Ishikawa (cell line): Measurements from ENCODE around the gene AGPAT3.

ENCODE experiments used
- CEBPB ChIP-seq: IDR thresholded peaks from 2 replicates; pipeline ENCODE4 v1.6.1; 2012
- CREB1 ChIP-seq: IDR thresholded peaks from 2 replicates; pipeline ENCODE4 v1.6.1; 2012; ENCODE audit warnings: low read depth
- EGR1 ChIP-seq: IDR thresholded peaks from 2 replicates; pipeline ENCODE4 v1.6.1; 2012
- EP300 ChIP-seq: IDR thresholded peaks from 2 replicates; pipeline ENCODE4 v1.6.1; 2012; ENCODE audit warnings: borderline replicate concordance
- FOXM1 ChIP-seq: IDR thresholded peaks from 2 replicates; pipeline ENCODE4 v1.6.1; 2012; ENCODE audit warnings: low read depth, borderline replicate concordance
- NFIC ChIP-seq: IDR thresholded peaks from 2 replicates; pipeline ENCODE4 v1.6.1; 2012
- RAD21 ChIP-seq: IDR thresholded peaks from 2 replicates; pipeline ENCODE4 v1.6.1; 2012; ENCODE audit warnings: low read depth
- TAF1 ChIP-seq: IDR thresholded peaks from 2 replicates; pipeline ENCODE4 v1.6.1; 2012; ENCODE audit warnings: low read depth, mild to moderate bottlenecking
- TCF12 ChIP-seq: IDR thresholded peaks from 2 replicates; pipeline ENCODE4 v1.6.1; 2012; ENCODE audit warnings: low read depth
- TEAD4 ChIP-seq: IDR thresholded peaks from 2 replicates; pipeline ENCODE4 v1.6.1; 2012
- ZBTB7A ChIP-seq: IDR thresholded peaks from 2 replicates; pipeline ENCODE4 v1.6.1; 2012; ENCODE audit warnings: low read depth
- TF ChIP-seq, protein P1 (sequence below): IDR thresholded peaks from 2 replicates; pipeline ENCODE4 v1.6.1; 2012

- TF ChIP-seq, protein P1, sequence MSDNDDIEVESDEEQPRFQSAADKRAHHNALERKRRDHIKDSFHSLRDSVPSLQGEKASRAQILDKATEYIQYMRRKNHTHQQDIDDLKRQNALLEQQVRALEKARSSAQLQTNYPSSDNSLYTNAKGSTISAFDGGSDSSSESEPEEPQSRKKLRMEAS = no peak
- TF ChIP-seq CEBPB (no peak), EP300 (no peak), FOXM1 (no peak), ZBTB7A (no peak), RAD21 (no peak), EGR1 (no peak), TAF1 (no peak), TCF12 (no peak), NFIC (no peak), TEAD4 (no peak), CREB1 (no peak)
Observed at GRCh38 chr21:43815991-43816390, 49.0 kb upstream of the AGPAT3 start.
